LNCaP clone FGC (cell line): ENCODE results near the gene NXPH2.
A peak's percentile ranks its signal among the peaks of the same experiment; 100 is the strongest.

Experiments used
- DNase-seq: peaks from one replicate; pipeline ENCODE4 v3.0.0-alpha.2; 2011; ENCODE audit warnings: low read depth
- H3K4me3 ChIP-seq: 2 replicates; pipeline ENCODE4 v1.5.1; 2011; ENCODE audit warnings: mild to moderate bottlenecking, low read depth, low read length, control low read depth
- TF ChIP-seq, protein P1 (sequence below): IDR thresholded peaks from 2 replicates; pipeline ENCODE4 v1.5.1; 2012; ENCODE audit warnings: mild to moderate bottlenecking; ENCODE audit not compliant: control insufficient read depth, insufficient read depth; ENCODE audit errors: extremely low read depth

NXPH2 gene

DNA sequence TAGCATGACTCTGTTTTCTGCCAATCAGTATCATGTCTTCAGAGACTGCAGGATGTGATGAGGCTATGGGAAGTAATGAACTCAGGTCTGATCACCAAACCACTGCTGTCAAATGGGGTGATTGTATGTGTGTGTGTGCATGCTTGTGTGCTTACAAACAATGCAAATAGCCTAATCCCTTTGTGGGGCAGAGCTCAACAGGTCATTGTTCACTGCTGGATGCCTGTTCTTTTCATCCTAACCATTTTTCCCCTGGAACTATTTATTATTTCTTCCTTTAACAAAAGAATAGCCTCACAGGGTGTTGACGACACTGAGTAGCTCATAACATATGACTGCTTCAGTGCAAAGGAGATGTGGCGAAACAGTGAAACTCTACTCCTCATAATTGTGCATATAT lies 55.9 kb downstream of the NXPH2 start:
- DNase-seq, result no peak
- TF ChIP-seq, protein P1, sequence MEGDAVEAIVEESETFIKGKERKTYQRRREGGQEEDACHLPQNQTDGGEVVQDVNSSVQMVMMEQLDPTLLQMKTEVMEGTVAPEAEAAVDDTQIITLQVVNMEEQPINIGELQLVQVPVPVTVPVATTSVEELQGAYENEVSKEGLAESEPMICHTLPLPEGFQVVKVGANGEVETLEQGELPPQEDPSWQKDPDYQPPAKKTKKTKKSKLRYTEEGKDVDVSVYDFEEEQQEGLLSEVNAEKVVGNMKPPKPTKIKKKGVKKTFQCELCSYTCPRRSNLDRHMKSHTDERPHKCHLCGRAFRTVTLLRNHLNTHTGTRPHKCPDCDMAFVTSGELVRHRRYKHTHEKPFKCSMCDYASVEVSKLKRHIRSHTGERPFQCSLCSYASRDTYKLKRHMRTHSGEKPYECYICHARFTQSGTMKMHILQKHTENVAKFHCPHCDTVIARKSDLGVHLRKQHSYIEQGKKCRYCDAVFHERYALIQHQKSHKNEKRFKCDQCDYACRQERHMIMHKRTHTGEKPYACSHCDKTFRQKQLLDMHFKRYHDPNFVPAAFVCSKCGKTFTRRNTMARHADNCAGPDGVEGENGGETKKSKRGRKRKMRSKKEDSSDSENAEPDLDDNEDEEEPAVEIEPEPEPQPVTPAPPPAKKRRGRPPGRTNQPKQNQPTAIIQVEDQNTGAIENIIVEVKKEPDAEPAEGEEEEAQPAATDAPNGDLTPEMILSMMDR, result no peak
- no peak overlapping the region for H3K4me3 ChIP-seq

DNA sequence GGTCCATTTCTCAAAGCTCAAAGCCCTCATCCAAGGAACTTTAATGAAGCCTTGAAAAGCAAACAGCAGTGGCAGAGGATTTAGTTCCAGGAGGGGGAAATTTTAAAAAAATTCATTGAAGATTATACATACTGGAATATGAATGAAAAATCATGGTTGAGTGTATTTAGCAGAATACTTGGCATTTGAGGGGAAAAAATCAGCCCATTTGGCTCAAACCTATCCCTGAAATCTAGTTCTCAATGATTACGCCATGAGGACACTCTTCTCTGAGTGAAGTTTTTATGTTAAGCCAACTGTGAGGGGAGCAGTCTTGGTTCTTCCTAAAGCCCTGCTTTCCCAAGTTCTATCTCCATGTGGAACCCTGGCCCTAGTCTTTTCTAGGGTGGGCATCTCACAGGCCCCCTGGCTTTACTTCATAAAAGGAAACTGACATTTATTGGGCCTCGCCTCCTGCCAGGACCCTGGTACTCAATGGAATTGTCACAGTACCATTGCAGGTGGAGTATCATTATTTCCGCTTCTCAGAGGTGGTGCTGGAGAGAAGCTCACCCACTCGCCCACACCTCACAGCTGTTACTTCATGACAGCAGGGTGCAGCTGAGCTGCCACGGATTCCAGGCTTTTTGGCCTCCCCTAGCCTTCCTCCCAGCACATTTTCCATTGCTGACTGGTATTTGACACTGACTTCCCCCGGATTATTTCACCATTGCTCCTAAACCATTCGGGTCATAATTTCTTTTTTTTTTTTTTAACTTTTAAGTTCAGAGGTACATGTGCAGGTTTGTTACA lies 56.8 kb downstream of the NXPH2 start:
- no peak for DNase-seq
- TF ChIP-seq, protein P1, result no peak
- no peak overlapping the region for H3K4me3 ChIP-seq

DNA sequence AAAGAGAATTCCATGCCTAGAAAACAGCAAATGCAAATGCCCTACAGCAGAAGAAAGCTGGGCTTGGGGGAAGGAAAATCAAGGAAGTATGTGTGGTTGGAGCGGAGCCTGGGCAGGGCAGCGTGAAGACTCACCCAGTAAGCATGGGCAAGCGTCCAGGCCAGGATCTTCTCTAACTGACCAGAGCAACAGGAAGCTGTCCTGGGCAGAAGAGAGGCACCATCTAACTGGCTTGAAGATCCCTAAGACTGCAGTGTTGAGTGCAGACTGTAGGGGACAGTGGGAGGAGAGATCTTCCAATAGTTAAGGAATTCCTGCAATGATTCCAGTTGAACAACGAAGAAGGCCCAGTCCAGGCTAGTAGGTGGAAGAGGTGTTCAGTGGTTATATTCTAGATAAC lies 57.9 kb downstream of the NXPH2 start:
- TF ChIP-seq, protein P1, result no peak
- no peak overlapping the region for H3K4me3 ChIP-seq
- peak; percentile 46 for DNase-seq

DNA sequence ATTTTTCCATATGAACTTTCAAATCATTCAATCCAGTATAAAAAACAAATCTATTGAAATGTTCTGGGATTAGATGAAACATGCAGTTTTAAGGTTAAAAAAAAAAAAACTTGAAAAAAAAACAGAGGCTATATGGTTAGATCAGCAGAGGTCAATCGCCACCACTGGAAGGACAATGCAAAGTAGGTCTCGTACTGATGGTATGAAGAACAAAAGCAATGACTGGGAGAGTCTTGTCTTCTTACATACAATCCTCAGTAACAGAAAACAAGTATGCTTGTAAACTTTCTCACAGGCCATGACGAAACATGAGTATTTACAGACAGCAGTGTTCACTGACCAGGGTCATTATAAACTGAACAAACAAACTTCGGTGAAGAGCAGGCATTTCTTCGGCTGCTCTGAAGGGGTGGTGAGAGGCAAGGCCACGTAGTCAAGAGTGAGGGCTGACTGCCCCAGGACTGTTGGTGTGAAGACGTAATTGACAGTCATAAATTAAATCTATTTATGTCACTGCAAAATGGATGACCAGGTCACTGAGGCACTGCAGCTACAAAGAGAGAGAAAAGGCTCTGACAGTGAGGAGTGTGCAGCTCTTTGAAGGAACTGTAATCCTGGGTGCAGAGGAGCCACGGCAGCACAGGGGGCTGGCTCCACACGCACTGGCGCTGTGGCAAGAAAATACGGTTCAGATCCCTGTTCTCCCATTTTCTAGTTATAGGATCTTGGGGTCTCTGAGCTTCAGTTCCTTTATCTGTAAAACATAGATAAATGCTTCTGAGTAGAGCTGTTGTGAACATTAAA lies 60.0 kb downstream of the NXPH2 start:
- peak; percentile 30 for DNase-seq
- no peak overlapping the region for H3K4me3 ChIP-seq
- TF ChIP-seq, protein P1, result no peak

DNA sequence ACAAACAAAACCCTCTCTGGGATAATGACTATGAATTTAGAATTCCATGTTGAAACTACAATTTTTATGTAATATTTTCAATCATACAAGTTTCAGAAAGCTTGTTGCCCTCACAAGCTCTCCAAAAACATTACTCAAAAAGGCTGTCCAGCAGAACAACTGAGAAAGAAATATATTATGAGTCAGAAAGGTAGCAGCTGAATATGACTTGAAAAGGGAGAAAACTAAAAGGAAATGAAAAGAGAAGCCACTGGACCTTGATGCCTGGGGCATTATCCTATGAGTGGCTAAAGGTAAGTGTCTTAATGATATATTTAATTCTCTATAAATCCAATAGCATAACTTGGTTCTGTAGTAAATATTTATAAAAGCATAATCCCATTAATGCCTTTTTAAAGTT lies 61.8 kb downstream of the NXPH2 start:
- H3K4me3 ChIP-seq, result no peak overlapping the region
- TF ChIP-seq, protein P1, result no peak
- DNase-seq, result no peak

DNA sequence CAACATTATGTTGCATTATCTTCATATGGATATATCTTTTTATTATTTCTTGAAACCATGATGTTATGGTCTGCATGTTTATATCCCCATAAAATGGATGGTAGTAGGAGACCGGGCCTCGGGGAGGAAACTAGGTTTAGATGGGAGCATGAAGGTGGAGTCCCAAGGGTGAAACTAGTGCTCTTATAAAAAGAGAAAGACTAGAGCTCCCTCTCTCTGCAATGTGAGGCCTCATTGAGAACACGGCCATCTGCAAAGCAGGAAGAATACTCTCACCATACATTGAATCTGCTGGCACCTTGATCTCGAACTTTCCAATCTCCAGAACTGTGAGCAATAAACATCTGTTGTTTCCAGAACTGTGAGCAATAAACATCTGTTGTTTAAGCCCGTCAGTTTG lies 64.0 kb downstream of the NXPH2 start:
- no peak overlapping the region for H3K4me3 ChIP-seq
- DNase-seq, result no peak
- TF ChIP-seq, protein P1, result peak; percentile 22; the same call in 1 of the 2 replicates
